HG03354 (cell line): ENCODE measurements around the gene WRAP73.

Experiments
- ATAC-seq: cut with Tn5 transposase; IDR thresholded peaks from one replicate; pipeline ENCODE4 v1.9.1; 2021; ENCODE audit warnings: mild to moderate bottlenecking; ENCODE audit not compliant: unreplicated experiment, poor library complexity, severe bottlenecking

WRAP73 gene

DNA sequence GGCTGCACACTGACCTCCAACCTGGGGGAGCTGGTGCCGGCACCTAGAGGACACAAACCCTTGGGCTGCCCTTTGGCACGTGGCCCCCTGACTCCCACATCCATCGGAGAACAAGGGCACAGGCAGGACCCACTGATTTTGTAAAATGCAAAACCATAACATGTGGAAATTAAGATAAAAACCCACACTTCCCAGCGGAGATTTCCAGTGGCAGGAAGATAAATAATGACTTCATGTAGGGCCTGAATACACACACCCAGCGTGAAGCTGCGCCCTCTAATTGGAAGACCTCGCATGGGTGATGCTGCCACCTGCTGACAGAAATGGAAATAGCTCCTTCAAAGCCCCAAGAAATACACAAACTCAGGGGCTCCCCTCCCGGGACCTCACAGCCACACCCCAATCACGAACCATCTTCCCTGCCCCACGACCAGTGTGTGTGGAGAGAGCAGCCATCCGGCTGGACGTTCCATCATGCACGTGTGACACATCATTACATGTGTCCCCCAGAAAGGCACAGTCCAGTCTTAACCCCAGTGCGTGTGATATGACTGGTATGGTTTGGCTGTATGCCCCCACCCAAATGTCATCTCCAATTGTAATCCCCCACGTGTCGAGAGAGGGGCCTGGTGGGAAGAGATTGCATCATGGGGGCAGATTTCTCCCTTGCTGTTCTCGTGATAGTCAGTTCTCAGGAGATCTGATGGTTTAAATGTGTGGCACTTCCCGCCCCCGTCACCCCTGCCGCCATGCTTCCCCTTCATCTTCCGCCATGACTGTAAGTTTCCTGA lies 30.8 kb downstream of the WRAP73 start:
- ATAC-seq: peak; percentile 60

- ATAC-seq: no peak
These were observed 31.4 kb downstream of the WRAP73 start for GRCh38 chr1:3618531-3618880.

DNA sequence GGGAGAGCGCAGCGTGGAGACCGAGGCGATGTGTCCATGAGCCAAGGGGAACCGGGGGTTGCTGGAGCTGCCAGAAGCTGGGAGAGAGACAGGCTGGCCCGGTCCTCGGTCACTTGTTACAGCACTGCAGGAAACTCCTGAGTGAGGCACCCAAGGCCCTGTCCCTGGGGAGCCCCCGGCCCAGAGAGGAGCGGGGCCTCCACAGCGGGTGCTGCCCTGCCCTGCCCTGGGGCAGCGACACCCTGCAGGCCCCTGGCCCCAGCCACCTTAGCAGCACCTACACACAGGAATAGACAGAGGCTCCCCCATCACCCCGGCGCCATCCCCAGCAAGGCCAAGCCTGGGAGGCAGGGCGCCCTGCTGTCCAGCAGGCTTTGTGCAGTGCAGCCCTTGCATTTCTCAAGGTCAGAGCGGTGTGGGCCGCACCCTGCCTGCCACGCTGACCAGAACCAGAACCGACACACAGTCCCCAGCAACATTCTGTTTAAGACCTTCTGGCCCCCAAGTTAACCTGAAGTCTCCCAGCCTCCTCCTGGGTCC lies 32.0 kb downstream of the WRAP73 start:
- ATAC-seq: no peak

DNA sequence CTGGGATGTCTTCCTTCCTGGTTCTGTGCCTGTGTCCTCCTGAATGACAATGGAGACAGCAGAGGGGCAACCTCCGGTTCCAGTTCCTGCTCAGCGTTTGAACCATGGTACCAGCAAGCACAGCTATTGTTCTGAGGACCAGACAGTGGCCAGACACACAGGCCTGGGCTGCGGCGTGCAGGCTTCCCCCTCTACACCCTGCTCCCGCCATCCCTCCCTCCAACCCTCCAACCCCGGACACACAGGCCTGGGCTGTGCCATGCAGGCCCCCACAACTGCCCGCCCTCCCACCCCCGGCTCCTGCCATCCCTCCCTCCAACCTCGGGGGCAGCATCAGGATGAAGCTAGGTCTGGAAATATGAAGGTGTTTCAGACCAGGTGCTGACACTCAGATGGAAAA lies 33.0 kb downstream of the WRAP73 start:
- no peak for ATAC-seq

- no peak for ATAC-seq
These were observed 34.9 kb downstream of the WRAP73 start for GRCh38 chr1:3614755-3615742.

- no peak for ATAC-seq
These were observed 37.8 kb downstream of the WRAP73 start for GRCh38 chr1:3612123-3612522.

GRCh38 chr1:3611170-3612019 lies 38.5 kb downstream of the WRAP73 start, which contains the start of gene MEGF6:
Gene MEGF6 (minus strand): TSS chr1:3611508. CDS start chr1:3611268, 240 bp downstream.
- no peak for ATAC-seq

DNA sequence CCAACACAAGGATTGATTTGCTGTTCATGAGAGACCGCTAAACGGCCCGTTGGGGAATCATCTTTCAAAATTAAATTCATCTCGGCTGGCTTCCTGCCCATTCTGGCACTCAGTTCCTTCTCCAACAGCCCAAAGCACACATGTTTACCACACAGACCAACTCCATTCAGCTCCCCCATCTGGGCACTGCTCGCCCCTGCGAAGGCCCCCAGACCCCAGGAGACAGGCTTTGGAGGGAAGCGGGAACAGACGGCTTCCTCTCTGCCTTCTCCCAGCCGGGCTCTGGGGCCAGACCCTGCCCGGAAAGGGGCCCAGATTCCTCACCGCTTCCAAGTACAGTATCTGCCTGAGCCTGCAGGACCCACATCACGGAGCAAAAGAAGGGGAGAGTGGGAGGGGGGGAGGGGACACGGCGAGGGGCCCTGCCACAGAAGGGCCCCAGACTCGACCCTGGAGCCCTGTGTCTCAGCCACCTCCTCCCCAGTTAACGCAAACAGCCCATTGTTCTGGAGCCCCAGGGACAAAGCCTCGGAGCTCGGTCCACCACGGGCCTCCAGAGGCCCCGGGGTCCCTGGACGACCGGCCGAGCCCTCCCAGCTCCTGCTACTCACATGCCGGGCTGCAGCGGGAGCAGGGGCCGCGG lies 39.3 kb downstream of the WRAP73 start:
- ATAC-seq: no peak

DNA sequence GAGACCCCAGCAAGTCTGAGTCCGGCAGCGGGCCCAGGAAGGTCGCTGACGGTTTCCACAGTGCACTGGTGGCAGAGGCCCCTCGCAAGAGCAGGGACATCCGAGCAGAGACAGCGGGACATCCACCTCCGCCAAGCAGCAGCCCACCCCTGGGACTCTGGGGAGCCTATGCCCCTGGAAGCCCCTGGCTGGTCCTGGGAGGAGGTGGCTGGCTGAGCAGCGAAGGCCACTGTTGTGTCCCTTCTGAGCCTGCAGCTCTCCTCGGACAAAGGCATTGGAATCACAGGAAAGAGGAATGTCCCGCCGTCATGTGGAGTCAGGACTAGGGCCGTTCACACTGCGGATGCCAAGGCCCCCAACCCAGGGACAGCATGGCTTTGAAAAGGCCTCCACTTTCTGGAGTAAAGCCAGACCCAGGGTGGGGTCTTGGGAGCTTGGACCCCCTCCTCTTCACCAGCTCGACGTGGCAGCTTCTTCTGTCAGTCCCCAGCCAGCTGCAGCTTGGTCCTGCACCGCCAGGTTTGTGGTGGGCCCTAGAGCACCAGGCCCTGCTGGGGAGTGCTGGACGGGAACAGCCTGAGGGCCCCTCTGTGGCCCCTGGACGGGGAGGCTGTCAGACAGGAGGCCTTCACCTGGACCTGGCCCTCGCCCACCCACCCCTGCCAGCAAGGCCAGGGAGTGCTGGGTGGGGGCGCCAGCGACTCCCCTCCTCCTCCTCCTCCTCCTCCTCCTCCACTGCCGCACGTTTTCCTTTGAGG lies 40.0 kb downstream of the WRAP73 start:
- ATAC-seq: no peak

GRCh38 chr1:3609016-3609768 lies 40.7 kb downstream of the WRAP73 start:
- ATAC-seq: no peak

DNA sequence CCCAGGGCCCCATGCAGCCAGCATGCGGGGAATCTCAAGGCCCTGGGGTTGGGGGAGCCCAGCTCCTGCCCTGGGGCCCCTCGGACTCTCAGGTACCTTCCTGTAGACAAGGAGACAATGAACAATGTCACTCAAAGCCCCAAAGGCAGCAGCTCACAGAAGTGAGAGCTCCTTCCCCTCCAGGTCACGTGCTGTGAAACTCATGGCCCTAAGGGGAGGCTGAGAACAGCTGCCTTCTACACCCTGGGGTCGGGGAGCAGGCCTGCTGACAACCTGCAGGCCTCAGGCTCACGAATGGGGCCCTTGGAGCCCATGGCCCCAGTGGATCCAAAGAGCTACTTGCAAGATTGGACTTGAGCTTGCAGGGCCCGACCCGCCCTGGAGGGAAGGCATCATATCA lies 41.7 kb downstream of the WRAP73 start:
- no peak for ATAC-seq

- no peak for ATAC-seq
These were observed 42.2 kb downstream of the WRAP73 start for GRCh38 chr1:3607703-3608065.

DNA sequence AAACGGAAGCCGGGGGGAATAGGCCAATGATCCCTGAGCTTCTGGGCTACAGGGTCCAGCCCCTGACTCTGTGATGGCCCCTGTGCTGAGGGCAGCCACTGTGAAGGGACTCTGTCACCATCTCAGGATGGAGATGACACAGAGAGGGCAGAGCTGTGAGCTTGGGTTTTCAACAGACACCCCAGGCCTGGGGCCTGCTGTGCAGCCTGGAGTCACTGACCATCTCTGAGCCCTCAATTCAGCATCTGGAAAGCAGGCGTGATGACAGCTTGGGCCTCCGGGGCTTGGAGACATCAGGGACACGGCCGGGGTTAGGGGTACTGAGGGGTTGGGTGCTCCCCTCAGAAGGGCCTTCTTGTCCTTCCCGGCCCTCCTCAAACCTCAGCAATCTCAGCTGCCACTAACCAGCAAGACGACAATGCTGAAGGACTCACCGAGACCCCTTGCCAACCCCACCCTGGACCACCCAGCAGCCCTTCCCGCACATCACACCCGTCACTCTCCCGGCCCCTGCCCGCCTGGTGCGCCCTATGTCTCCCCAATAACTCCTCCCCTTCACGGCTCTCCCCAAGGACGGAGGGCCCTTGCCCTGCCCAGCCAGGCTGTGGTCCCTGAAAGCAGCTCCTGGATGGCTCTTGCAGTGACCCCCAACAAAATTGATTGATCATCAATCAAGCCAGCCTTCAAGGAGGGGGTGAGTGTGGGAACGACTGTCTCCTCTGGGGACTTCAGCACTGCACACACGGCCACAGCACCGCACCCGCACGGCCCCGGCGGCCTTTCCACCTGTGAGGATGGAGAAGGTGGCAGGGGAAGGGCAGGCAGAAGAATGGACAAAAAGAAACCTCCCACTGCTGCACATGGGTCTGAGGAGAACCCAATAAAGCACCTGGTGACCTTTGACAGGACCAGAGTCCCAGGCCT lies 42.9 kb downstream of the WRAP73 start:
- ATAC-seq: no peak

- no peak for ATAC-seq
These were observed 44.7 kb downstream of the WRAP73 start for GRCh38 chr1:3604997-3605823.

- ATAC-seq: no peak
These were observed 45.4 kb downstream of the WRAP73 start for GRCh38 chr1:3604468-3604974.
